Astrocyte of the spinal cord (primary cell): ENCODE results near the gene DUSP5.

Experiments used
- DNase-seq: peaks from one replicate; pipeline ENCODE4 v3.0.0; 2011; ENCODE audit warnings: low read depth, low spot score
- H3K4me3 ChIP-seq: 2 replicates; pipeline ENCODE4 v1.5.1; 2011; ENCODE audit warnings: low read depth, mild to moderate bottlenecking, low read length, moderate library complexity
- in situ Hi-C: cut with HindIII; loops from 2 replicates; pipeline ENCODE4 v1.10.0; 2017; ENCODE audit warnings: low sequenced_read_pairs
- TF ChIP-seq, protein P1 (sequence below): IDR thresholded peaks from 2 replicates; pipeline ENCODE4 v1.5.1; 2012; ENCODE audit warnings: low read depth, mild to moderate bottlenecking, low read length, inconsistent platforms

DUSP5 gene

DNA sequence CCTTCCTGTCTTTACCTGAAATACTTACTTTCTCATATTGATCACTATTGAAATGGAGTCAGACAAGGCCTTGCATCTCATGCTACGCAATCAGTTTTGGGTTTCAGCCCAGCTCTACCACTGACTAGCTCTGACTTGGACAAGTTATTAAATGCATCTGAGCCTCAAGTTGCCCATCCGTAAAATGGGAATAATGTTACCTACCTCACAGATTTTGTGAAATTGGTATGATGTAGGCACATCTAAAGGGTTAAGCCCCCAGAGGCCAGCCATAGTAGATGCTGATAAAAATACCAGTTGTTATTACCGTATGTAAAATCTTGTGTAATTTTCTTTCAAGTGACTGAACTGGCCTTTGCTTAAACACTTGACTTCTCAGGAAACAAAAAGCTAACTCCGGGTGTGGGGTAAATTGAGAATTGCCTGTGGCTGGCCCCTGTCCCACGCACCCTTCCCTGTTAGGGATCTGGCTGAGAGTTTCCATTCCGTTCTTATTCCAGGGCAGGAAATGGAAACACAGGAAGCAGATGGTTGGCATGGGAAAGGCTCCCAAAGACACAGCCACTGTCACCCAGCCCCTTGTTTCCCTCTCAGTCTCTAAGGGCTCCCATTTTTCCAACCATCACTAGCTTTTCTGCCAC lies 7.5 kb downstream of the DUSP5 start:
- in situ Hi-C loops: no loop called here
- peak; percentile 5 for DNase-seq
- TF ChIP-seq, protein P1, sequence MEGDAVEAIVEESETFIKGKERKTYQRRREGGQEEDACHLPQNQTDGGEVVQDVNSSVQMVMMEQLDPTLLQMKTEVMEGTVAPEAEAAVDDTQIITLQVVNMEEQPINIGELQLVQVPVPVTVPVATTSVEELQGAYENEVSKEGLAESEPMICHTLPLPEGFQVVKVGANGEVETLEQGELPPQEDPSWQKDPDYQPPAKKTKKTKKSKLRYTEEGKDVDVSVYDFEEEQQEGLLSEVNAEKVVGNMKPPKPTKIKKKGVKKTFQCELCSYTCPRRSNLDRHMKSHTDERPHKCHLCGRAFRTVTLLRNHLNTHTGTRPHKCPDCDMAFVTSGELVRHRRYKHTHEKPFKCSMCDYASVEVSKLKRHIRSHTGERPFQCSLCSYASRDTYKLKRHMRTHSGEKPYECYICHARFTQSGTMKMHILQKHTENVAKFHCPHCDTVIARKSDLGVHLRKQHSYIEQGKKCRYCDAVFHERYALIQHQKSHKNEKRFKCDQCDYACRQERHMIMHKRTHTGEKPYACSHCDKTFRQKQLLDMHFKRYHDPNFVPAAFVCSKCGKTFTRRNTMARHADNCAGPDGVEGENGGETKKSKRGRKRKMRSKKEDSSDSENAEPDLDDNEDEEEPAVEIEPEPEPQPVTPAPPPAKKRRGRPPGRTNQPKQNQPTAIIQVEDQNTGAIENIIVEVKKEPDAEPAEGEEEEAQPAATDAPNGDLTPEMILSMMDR: no peak
- no peak overlapping the region for H3K4me3 ChIP-seq

DNA sequence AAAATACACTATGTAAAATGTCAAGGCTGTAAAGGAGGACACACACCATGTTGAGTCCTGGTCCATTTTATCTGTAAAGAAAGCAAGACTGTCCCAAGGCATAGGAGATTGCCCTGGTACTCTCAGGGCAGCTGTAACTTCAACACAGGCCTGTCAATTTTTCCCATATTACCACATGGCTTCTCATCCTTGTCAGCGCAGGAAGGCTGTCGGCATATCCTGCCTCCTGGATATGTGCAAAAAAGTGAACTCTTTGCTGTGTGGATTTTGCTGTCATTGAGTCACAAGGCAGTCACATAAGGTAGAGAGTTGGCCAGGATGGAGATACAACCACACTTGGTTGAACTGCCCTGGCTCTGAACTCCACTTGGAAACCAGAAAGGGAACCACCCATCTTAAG lies 8.7 kb downstream of the DUSP5 start:
- TF ChIP-seq, protein P1: no peak
- DNase-seq: no peak
- H3K4me3 ChIP-seq: no peak overlapping the region
- in situ Hi-C loops: no loop called here

- in situ Hi-C loops: no loop called here
- DNase-seq: no peak
- H3K4me3 ChIP-seq: no peak overlapping the region
- TF ChIP-seq, protein P1: no peak
Observed at GRCh38 chr10:110507346-110507745, 9.6 kb downstream of the DUSP5 start.

- peak; percentile 7 for DNase-seq
- no peak overlapping the region for H3K4me3 ChIP-seq
- in situ Hi-C loops: no loop called here
- TF ChIP-seq, protein P1: no peak
Observed at GRCh38 chr10:110508159-110508788, 10.6 kb downstream of the DUSP5 start.

DNA sequence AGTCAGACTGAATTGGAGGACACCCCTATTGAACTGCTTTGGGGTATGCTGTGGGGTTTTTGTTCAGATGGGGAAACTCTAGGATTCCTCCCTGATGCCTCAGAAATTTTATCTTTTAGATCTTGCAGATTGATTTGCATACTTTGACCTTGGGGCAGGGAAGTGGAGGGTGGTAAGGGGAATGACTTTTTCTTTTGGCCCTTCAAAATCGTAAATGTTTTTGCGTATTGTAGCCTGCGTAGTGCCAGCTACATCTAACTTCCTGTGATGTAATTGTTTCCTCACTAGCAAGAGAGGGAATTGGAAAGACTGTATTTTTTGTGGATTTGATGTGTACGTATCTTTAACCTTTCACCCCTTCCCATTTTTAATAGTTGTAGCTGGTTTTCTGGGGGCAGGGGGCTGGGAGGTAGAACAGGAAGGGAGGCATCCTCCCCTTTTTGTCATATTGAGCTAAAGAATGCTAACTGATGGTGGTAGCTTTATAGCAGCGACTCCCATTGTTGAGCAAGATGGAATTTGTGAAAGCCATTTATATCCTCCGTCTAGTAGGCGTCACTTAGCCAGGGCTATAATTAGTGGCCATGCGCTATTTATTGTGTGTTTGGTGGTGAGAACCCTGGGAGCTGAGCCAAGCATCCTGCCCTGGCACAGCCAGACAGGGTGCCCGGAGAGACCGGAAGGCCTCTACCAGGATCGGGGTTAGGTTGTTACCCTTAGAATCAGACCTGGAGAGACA lies 11.3 kb downstream of the DUSP5 start:
- in situ Hi-C loops: no loop called here
- TF ChIP-seq, protein P1: no peak
- no peak overlapping the region for H3K4me3 ChIP-seq
- DNase-seq: peak; percentile 10

- TF ChIP-seq, protein P1: no peak
- no peak overlapping the region for H3K4me3 ChIP-seq
- in situ Hi-C loops: no loop called here
- peak; percentile 7 for DNase-seq
Observed at GRCh38 chr10:110509560-110509959, 11.9 kb downstream of the DUSP5 start.
